ENCODE data around the gene SH3D21.
A peak's percentile ranks its signal among the peaks of the same experiment; 100 is the strongest.

Gene SH3D21

GRCh38 chr1:36306210-36306901 lies at the start of gene SH3D21:
TSS of gene SH3D21 (plus strand) at chr1:36306368. CDS start at chr1:36306421, 53 bp downstream.
- peak; percentile 73 for DNase-seq

GRCh38 chr1:36256558-36257374 lies 49.4 kb upstream of the SH3D21 start:
- DNase-seq: no peak

GRCh38 chr1:36257375-36257767 lies 48.8 kb upstream of the SH3D21 start:
- DNase-seq: no peak

GRCh38 chr1:36258960-36259344 lies 47.2 kb upstream of the SH3D21 start:
- DNase-seq: no peak

- DNase-seq: no peak
Measured at GRCh38 chr1:36268981-36269380, 37.2 kb upstream of the SH3D21 start.

- DNase-seq: no peak
Measured at GRCh38 chr1:36269408-36269838, 36.7 kb upstream of the SH3D21 start.

GRCh38 chr1:36273024-36273423 lies 33.1 kb upstream of the SH3D21 start:
- DNase-seq: no peak

GRCh38 chr1:36274201-36274600 lies 32.0 kb upstream of the SH3D21 start:
- DNase-seq: no peak

GRCh38 chr1:36276688-36277087 lies 29.5 kb upstream of the SH3D21 start:
- DNase-seq: no peak

- DNase-seq: no peak
Measured at GRCh38 chr1:36279110-36279788, 26.9 kb upstream of the SH3D21 start.

- DNase-seq: no peak
Measured at GRCh38 chr1:36279789-36280296, 26.3 kb upstream of the SH3D21 start.

GRCh38 chr1:36284061-36284460 lies 22.1 kb upstream of the SH3D21 start:
- DNase-seq: no peak

- DNase-seq: no peak
Measured at GRCh38 chr1:36284517-36284916, 21.7 kb upstream of the SH3D21 start.

- DNase-seq: peak; percentile 67
Measured at GRCh38 chr1:36285443-36286101, 20.6 kb upstream of the SH3D21 start.

- DNase-seq: no peak
Measured at GRCh38 chr1:36286802-36287201, 19.4 kb upstream of the SH3D21 start.

GRCh38 chr1:36287595-36287994 lies 18.6 kb upstream of the SH3D21 start:
- DNase-seq: no peak

- DNase-seq: no peak
Measured at GRCh38 chr1:36295390-36295789, 10.8 kb upstream of the SH3D21 start.

GRCh38 chr1:36297062-36297461 lies 9.1 kb upstream of the SH3D21 start:
- DNase-seq: no peak

GRCh38 chr1:36298640-36299039 lies 7.5 kb upstream of the SH3D21 start:
- DNase-seq: no peak

- no peak for DNase-seq
Measured at GRCh38 chr1:36300526-36300925, 5.6 kb upstream of the SH3D21 start.

GRCh38 chr1:36301220-36301619 lies 4.9 kb upstream of the SH3D21 start:
- no peak for DNase-seq

GRCh38 chr1:36303244-36303643 lies 2.9 kb upstream of the SH3D21 start:
- DNase-seq: no peak
